D721Med (cell line): ENCODE measurements around the gene ECT2L.

Experiments used
- DNase-seq: peaks from one replicate; pipeline ENCODE4 v3.0.0; 2011; ENCODE audit warnings: low spot score; ENCODE audit not compliant: insufficient read length
- FAIRE-seq: peaks from 2 replicates; lab custom pipeline; 2011; peaks lifted over from hg19 to GRCh38; lab: Jason Lieb, UNC
- CTCF ChIP-seq: IDR thresholded peaks from 2 replicates; pipeline ENCODE4 v1.5.1; 2012; ENCODE audit warnings: mild to moderate bottlenecking, control low read depth; ENCODE audit not compliant: insufficient read depth; ENCODE audit errors: missing control alignments

ECT2L gene

DNA sequence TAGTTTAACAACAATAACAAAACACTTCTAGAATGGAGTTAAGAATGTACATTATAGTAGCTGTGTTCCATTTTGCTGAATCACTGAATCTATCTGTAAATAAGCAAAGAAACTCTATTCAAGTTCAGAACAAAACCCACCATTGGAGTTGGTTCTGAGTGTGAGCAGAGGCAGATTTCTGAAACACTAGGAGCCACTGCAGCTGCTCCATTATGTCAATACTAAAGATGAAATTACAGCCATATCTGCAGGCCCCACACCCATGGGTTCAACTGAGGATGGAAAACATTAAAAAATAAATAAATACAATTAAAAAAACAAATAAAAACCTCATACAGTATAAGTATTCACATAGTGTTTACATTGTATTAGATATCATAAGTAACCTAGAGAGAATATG is 101.1 kb downstream of the ECT2L start:
- no peak for FAIRE-seq

DNA sequence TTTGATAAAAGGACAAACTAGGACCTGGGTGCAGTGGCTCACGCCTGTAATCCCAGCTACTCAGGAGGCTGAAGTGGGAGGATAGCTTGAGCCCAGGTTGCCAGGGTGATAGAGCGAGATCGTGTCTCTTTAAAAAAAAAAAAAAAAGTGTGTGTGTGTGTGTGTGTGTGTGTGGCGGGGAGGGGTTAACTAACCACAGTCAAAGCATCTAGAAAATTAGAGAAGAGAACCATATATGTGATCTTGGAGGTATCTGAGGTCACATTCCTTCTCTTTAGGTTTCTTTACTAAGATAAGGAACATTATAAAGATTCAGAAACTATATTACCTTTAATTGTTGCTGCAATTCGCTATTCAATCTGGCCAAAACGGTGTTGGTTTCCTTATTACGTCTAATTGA is 111.3 kb downstream of the ECT2L start:
- FAIRE-seq (no peak), DNase-seq (no peak)
- no peak for TF ChIP-seq CTCF

More for the DNA sequence above, 101.1 kb downstream of the ECT2L start:
- no peak for TF ChIP-seq CTCF
- DNase-seq = no peak

GRCh38 chr6:138909511-138909910 is 113.6 kb downstream of the ECT2L start:
- FAIRE-seq (no peak), DNase-seq (no peak)
- no peak for TF ChIP-seq CTCF

GRCh38 chr6:138909975-138910374 is 114.1 kb downstream of the ECT2L start:
- TF ChIP-seq CTCF = no peak
- no peak for DNase-seq
- no peak for FAIRE-seq

DNA sequence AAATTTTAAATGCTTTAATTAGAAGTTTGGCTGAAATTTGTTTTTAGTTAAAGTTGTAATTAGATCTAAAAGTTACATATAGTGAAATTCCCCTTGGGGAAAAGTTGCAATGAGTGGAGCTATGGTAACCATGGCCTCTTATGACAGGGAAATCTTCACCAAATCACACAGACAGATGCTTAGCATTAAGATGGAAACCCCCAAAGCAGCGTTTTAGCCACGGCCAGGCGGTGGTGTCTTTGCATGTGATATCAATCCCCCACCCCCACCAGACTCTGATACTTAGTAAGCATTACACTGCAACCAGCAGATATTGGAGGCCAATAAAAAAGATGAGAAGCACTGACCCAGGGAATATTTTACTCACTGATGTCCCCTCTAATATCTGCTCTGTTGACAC is 116.4 kb downstream of the ECT2L start:
- FAIRE-seq = no peak
- TF ChIP-seq CTCF = no peak
- no peak for DNase-seq

DNA sequence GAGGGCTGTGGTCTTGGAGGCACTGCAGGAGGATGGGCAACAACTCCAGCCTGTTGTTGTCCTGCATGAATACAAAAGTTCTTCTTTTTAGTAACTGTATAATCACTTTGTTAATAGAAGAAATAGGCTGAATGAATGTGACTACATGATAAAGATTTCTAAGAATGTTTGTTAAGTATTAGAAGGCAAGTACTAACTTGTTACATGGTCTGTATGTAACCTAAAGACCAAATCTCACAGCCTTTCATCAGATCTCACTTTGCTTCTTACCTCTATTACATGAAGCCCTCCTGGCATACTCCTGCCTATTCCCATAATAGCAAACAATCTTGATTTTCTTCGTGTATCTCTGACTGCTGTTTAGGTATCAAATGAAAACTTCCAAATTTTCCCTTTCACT is 118.8 kb downstream of the ECT2L start:
- TF ChIP-seq CTCF = no peak
- FAIRE-seq (no peak), DNase-seq (no peak)

DNA sequence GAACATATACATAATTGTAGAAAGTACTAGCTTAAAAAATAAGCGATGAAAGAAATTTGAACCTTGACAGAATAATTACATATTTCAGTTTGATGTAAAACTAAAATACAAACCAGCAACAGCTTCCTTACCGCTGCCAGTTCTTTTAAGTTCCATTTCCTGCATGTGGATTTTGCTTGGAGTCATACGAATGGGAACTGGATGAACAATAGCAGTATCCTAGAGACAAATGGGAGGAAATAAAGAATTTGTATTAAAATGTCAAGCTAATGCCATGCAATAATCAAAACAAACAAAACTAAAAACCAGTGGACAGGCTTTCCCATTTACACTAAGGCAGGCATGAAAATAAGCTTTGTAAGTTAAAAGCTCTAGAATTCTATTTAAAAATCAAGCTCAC is 125.0 kb downstream of the ECT2L start:
- TF ChIP-seq CTCF = no peak
- DNase-seq = no peak
- no peak for FAIRE-seq
